Upper lobe of left lung (tissue), 6 donors: Measurements from ENCODE around the gene NME1. TPM values are rescaled to one million over a fixed set of nuclear protein-coding genes. Genes with fewer than 3 reads are reported as not detected.

Experiments used
- ATAC-seq, 2 donors: fragments of 200-7000 bp; cut with Tn5 transposase; one replicate each; pipeline ENCODE4 v1.9.1; 2022; ENCODE audit warnings: mild to moderate bottlenecking in 2 of 2, moderate library complexity in 2 of 2; ENCODE audit not compliant: low FRiP score in 2 of 2
- DNase-seq, 2 donors: peaks; one replicate each; pipeline ENCODE4 v3.0.0-alpha.2; 2019 to 2020
- H3K27ac ChIP-seq, 4 donors: fragments of 200-600 bp; sonication (generic); one replicate each; pipeline ENCODE4 v1.5.1; 2016 to 2019
- H3K27me3 ChIP-seq, 4 donors: fragments of 200-600 bp; sonication (generic); one replicate each; pipeline ENCODE4 v1.5.1; 2017 to 2019
- H3K36me3 ChIP-seq, 4 donors: fragments of 200-600 bp; sonication (generic); one replicate each; pipeline ENCODE4 v1.5.1; 2016 to 2019
- H3K4me1 ChIP-seq, 4 donors: fragments of 200-600 bp; sonication (generic); one replicate each; pipeline ENCODE4 v1.5.1; 2018 to 2019
- H3K4me3 ChIP-seq, 4 donors: fragments of 200-600 bp; sonication (generic); one replicate each; pipeline ENCODE4 v1.5.1; 2017 to 2019; ENCODE audit warnings: mild to moderate bottlenecking in 2 of 4, moderate library complexity in 1 of 4
- H3K9me3 ChIP-seq, 4 donors: fragments of 200-600 bp; sonication (generic); one replicate each; pipeline ENCODE4 v1.5.1; 2018 to 2019
- CTCF ChIP-seq, 6 experiments: fragments of 450-650 bp in 4 of 6; fragments of 200-600 bp in 2 of 6; sonication (generic) in 2 of 6; IDR thresholded peaks; one replicate each; pipeline ENCODE4 v1.5.1; 2016 to 2019; ENCODE audit warnings: antibody characterized with exemption in 6 of 6
- EP300 ChIP-seq, 4 donors: sonication (generic); formaldehyde crosslinking; IDR thresholded peaks; one replicate each; pipeline ENCODE4 v1.5.1; 2017; ENCODE audit warnings: antibody characterized with exemption in 4 of 4, control low read depth in 2 of 4
- POLR2A ChIP-seq, 4 donors: fragments of 450-650 bp; IDR thresholded peaks; one replicate each; pipeline ENCODE4 v1.5.1; 2016 to 2017; ENCODE audit warnings: antibody characterized with exemption in 4 of 4, mild to moderate bottlenecking in 2 of 4
- POLR2AphosphoS5 ChIP-seq, 2 donors: sonication (generic); formaldehyde crosslinking; IDR thresholded peaks; one replicate each; pipeline ENCODE4 v1.5.1; 2017; ENCODE audit warnings: antibody characterized with exemption in 2 of 2
- WGBS, 2 donors: methylation state at CpG; one replicate each; pipeline ENCODE4 v1.1.5; 2017 to 2018; 5-methylcytosine and 5-hydroxymethylcytosine counted together
- total RNA-seq, 6 donors: library from RNA; depleted of rRNA in 4 of 6; stranded (reverse); fragments of >200 nt in 4 of 6; gene quantifications; one replicate each; pipeline versions ENCODE4 v1.1.0 to v1.2.1, GENCODE V29; 2016 to 2021
- donor health status: DM: no; HTN: no; CAD: no; lungs with moderate emphysema.
- donor health status: DM: no; HTN: yes; CAD: no; lungs with severe emphysema.

NME1 gene
- total RNA-seq, 6 donors from 2014 or later, result 4.2 to 54.4 (median 28.9) TPM

GRCh38 chr17:51118330-51119195 is 34.8 kb upstream of the NME1 start:
- H3K27ac ChIP-seq, result peak overlapping the region; percentile 63 to 99 (median 98)
- H3K4me3 ChIP-seq, result peak overlapping the region; percentile 69 to 88 (median 78)
- H3K36me3 ChIP-seq, result no peaks in the 10 kb centered on the region
- WGBS, 2 donors, result 20 to 27% methylated on average over 14 of the region's 14 CpGs
- no peak for ATAC-seq
- peaks cover 36 to 59% (median 44%) of the 10 kb centered on the region in 4 donors for H3K4me1 ChIP-seq
- no peaks in the 10 kb centered on the region for H3K9me3 ChIP-seq
- peak in 1 of 2 donors; percentile 59 for DNase-seq
- TF ChIP-seq EP300 (IDR thresholded peaks at IDR 0.05), result no peak
- no peak for TF ChIP-seq POLR2AphosphoS5 (IDR thresholded peaks at IDR 0.05)
- no peak for TF ChIP-seq CTCF (IDR thresholded peaks at IDR 0.05)
- TF ChIP-seq POLR2A (IDR thresholded peaks at IDR 0.05), result no peak
- no peaks in the 10 kb centered on the region for H3K27me3 ChIP-seq

DNA sequence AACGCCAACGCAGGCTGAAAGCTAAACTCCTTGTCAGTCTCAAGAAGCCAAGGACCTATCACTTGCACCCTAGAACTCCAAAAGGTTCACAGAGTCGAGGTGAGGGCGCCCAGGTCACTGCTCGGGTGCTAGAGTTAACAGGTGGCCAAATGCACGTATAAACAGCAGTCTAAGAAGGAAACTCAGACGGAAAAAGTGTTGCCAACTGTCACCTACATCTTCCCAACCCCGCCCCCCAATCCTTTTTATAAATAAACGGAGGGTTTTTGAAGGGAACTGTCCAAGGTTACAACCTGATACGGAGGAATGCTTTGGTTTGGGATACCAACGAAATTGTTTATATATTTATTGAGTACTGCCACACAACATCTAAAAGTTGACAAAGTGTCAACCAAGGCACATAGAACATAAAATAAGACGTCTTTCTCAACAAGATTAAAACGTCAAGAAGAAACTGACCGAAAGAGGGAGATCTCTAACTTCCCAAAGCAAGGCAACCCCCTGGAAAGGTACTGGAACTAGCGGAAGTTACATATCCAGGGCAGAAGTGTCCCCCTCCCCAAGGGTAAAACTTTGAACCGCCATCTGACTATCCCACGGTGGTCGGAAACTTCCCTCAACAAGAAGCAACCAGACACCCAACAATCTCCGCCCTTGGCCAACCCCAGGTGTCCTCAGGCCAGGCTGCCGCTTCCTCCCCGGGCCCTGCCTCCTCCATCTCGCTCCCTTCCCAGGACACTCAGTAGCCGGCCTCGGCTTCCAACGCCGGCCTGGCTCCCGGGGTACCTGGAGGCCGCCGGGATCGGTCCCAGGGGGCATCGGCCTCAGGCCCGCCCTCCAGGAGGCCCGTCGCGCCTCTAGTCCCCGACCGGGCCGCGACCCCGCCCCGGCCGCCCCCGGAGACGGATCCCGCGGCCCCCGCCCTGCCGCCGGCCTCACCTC is 33.7 kb upstream of the NME1 start:
- peak; percentile 39 to 90 for DNase-seq
- WGBS, 2 donors, result 1% methylated on average over 21 to 41 of the region's 49 CpGs

GRCh38 chr17:51120357-51120738 is 33.0 kb upstream of the NME1 start:
- TF ChIP-seq POLR2AphosphoS5 (IDR thresholded peaks at IDR 0.05) (no peak), EP300 (IDR thresholded peaks at IDR 0.05) (no peak), CTCF (IDR thresholded peaks at IDR 0.05) (no peak), POLR2A (IDR thresholded peaks at IDR 0.05) (peak in 1 of 4 donors; percentile 39)
- DNase-seq (peak in 1 of 2 donors; percentile 63), ATAC-seq (peak; percentile 9 to 31)
- WGBS, 2 donors, result 1% methylated on average over 13 of the region's 42 CpGs; no CpG with 5 or more reads in 1 of the 2 donors
- Histone ChIP-seq H3K27ac (peak overlapping the region; percentile 96 to 99 (median 99)), H3K4me3 (peak overlapping the region; percentile 69 to 88 (median 78)), H3K27me3 (no peaks in the 10 kb centered on the region), H3K36me3 (no peaks in the 10 kb centered on the region), H3K4me1 (peaks cover 36 to 49% (median 44%) of the 10 kb centered on the region in 4 donors), H3K9me3 (no peaks in the 10 kb centered on the region)

More for the DNA sequence above, 33.7 kb upstream of the NME1 start:
- TF ChIP-seq CTCF (IDR thresholded peaks at IDR 0.05) (peak in 3 of 6 experiments; percentile 5 to 32 (median 11)), POLR2AphosphoS5 (IDR thresholded peaks at IDR 0.05) (peak in 1 of 2 donors; percentile 13), EP300 (IDR thresholded peaks at IDR 0.05) (no peak), POLR2A (IDR thresholded peaks at IDR 0.05) (no peak)
- Histone ChIP-seq H3K27ac (peak overlapping the region; percentile 96 to 99 (median 99)), H3K27me3 (no peaks in the 10 kb centered on the region), H3K36me3 (no peaks in the 10 kb centered on the region), H3K4me3 (peak overlapping the region; percentile 69 to 88 (median 78)), H3K9me3 (no peaks in the 10 kb centered on the region), H3K4me1 (peaks cover 36 to 53% (median 44%) of the 10 kb centered on the region in 4 donors)
- peak; percentile 0 to 31 for ATAC-seq

GRCh38 chr17:51120739-51121619 is 32.4 kb upstream of the NME1 start, which contains the start of gene SPAG9:
Gene SPAG9, minus strand, starts transcription at chr17:51120868. Its CDS starts 212 bp downstream, at chr17:51120656.
- DNase-seq (peak; percentile 96 to 99), ATAC-seq (peak; percentile 94 to 95)
- WGBS, 2 donors, result 0 to 1% methylated on average over 22 to 32 of the region's 68 CpGs
- H3K9me3 ChIP-seq, result no peaks in the 10 kb centered on the region
- TF ChIP-seq POLR2AphosphoS5 (IDR thresholded peaks at IDR 0.05) (peak in 1 of 2 donors; percentile 93), CTCF (IDR thresholded peaks at IDR 0.05) (no peak), EP300 (IDR thresholded peaks at IDR 0.05) (peak in 1 of 4 donors; percentile 50), POLR2A (IDR thresholded peaks at IDR 0.05) (peak in 3 of 4 donors; percentile 78 to 80 (median 78))
- H3K27ac ChIP-seq, result peak within 1 kb of the TSS; percentile 96 to 99 (median 99)
- no peaks in the 10 kb centered on the region for H3K27me3 ChIP-seq
- peak within 1 kb of the TSS; percentile 69 to 88 (median 78) for H3K4me3 ChIP-seq
- no peaks in the 10 kb centered on the region for H3K36me3 ChIP-seq
- peaks cover 39 to 54% (median 44%) of the 10 kb centered on the region in 4 donors for H3K4me1 ChIP-seq
